ENCODE measurements around the gene CD55. TPM values are rescaled to one million over a fixed set of nuclear protein-coding genes. Genes with fewer than 3 reads are reported as not detected.

CD55 gene
- total RNA-seq: 100 to 1,000 TPM; 100 to 102 TPM

GRCh38 chr1:207321079-207321789 is at the start of gene CD55:
Gene CD55 (plus strand): TSS chr1:207321678. CDS start chr1:207321766, 88 bp downstream.
- H3K4me3 Mint-ChIP-seq: peak within 1 kb of the TSS; percentile 84
- ATAC-seq: peak; percentile 92
- ChIA-PET CTCF (interaction anchor here (0.9 to 5.6 kb wide), 6 partner anchors 14 to 271 kb away, joined by 3 to 50 read pairs (median 4); no protein-coding TSS in a partner anchor), POLR2A (interaction anchor here (0.8 to 6.6 kb wide), 21 partner anchors 9 to 399 kb away, joined by 3 to 122 read pairs (median 5); no protein-coding TSS in a partner anchor)
- peak; percentile 100 for DNase-seq
- peak within 1 kb of the TSS; percentile 97 for H3K27ac Mint-ChIP-seq
- TF ChIP-seq CTCF (IDR thresholded peaks at IDR 0.05): peak; percentile 17
- H3K9me3 Mint-ChIP-seq: peaks cover 4% of the 10 kb centered on the region
- peaks cover 32% of the 10 kb centered on the region for H3K4me1 Mint-ChIP-seq (ENCODE audit: low read depth)
- intact Hi-C loops (cut with micrococcal nuclease): loop anchor here (2.0 to 5.0 kb wide), 3 partner anchors 16 to 86 kb away; no protein-coding TSS in a partner anchor
- H3K27me3 Mint-ChIP-seq: no peaks in the 10 kb centered on the region
- peaks cover 35% of the 10 kb centered on the region for H3K36me3 Mint-ChIP-seq (ENCODE audit: low read depth)

- Mint-ChIP-seq H3K36me3 (ENCODE audit: low read depth) (peaks cover 3% of the 10 kb centered on the region), H3K27ac (no peak overlapping the region), H3K27me3 (no peaks in the 10 kb centered on the region), H3K4me1 (ENCODE audit: low read depth) (peaks cover 10% of the 10 kb centered on the region), H3K9me3 (peaks cover 19% of the 10 kb centered on the region), H3K4me3 (no peak overlapping the region)
- POLR2A ChIA-PET: no interaction called here
- TF ChIP-seq CTCF (IDR thresholded peaks at IDR 0.05): no peak
- CTCF ChIA-PET: no interaction called here
- ATAC-seq (no peak), DNase-seq (no peak)
- intact Hi-C loops (cut with micrococcal nuclease): no loop called here
Observed at GRCh38 chr1:207274882-207275281, 46.6 kb upstream of the CD55 start.

- intact Hi-C loops (cut with micrococcal nuclease): no loop called here
- ChIA-PET POLR2A (no interaction called here), CTCF (no interaction called here)
- no peaks in the 10 kb centered on the region for H3K27me3 Mint-ChIP-seq
- peaks cover 19% of the 10 kb centered on the region for H3K9me3 Mint-ChIP-seq
- DNase-seq (no peak), ATAC-seq (no peak)
- H3K4me1 Mint-ChIP-seq (ENCODE audit: low read depth): peaks cover 18% of the 10 kb centered on the region
- H3K36me3 Mint-ChIP-seq (ENCODE audit: low read depth): peaks cover 3% of the 10 kb centered on the region
- no peak for TF ChIP-seq CTCF (IDR thresholded peaks at IDR 0.05)
- H3K4me3 Mint-ChIP-seq: no peak overlapping the region
- no peak overlapping the region for H3K27ac Mint-ChIP-seq
Observed at GRCh38 chr1:207276465-207276864, 45.0 kb upstream of the CD55 start.

GRCh38 chr1:207277241-207277640 is 44.2 kb upstream of the CD55 start:
- POLR2A ChIA-PET: no interaction called here
- intact Hi-C loops (cut with micrococcal nuclease): no loop called here
- Mint-ChIP-seq H3K4me1 (ENCODE audit: low read depth) (peaks cover 25% of the 10 kb centered on the region), H3K27me3 (no peaks in the 10 kb centered on the region), H3K9me3 (peaks cover 15% of the 10 kb centered on the region), H3K27ac (peak overlapping the region; percentile 29), H3K36me3 (ENCODE audit: low read depth) (peaks cover 3% of the 10 kb centered on the region), H3K4me3 (no peak overlapping the region)
- TF ChIP-seq CTCF (IDR thresholded peaks at IDR 0.05): no peak
- ATAC-seq (no peak), DNase-seq (no peak)
- CTCF ChIA-PET: interaction anchor here (1.0 kb wide), 1 partner anchor 128 kb away, joined by 3 read pairs; no protein-coding TSS in a partner anchor

- peaks cover 7% of the 10 kb centered on the region for H3K36me3 Mint-ChIP-seq (ENCODE audit: low read depth)
- H3K4me1 Mint-ChIP-seq (ENCODE audit: low read depth): peaks cover 46% of the 10 kb centered on the region
- ATAC-seq (no peak), DNase-seq (no peak)
- CTCF ChIA-PET: no interaction called here
- no peak overlapping the region for H3K27ac Mint-ChIP-seq
- intact Hi-C loops (cut with micrococcal nuclease): no loop called here
- H3K27me3 Mint-ChIP-seq: no peaks in the 10 kb centered on the region
- no peak overlapping the region for H3K4me3 Mint-ChIP-seq
- peaks cover 13% of the 10 kb centered on the region for H3K9me3 Mint-ChIP-seq
- POLR2A ChIA-PET: interaction anchor here (0.6 kb wide), 1 partner anchor 31 kb away, joined by 3 read pairs; no protein-coding TSS in a partner anchor
- no peak for TF ChIP-seq CTCF (IDR thresholded peaks at IDR 0.05)
Observed at GRCh38 chr1:207279652-207280051, 41.8 kb upstream of the CD55 start.

Measured in activated CD8-positive, alpha-beta T cell treated with anti-CD3 and anti-CD28 coated beads for 36 hours (primary cell).